Tibial nerve (tissue), 4 donors: ENCODE data around the gene CDC14B. TPM values are rescaled to one million over a fixed set of nuclear protein-coding genes. Genes with fewer than 3 reads are reported as not detected.

Experiments
- DNase-seq, 2 donors: peaks; one replicate each; pipeline ENCODE4 v3.0.0-alpha.2; 2019; ENCODE audit warnings: low spot score in 2 of 2
- H3K27ac ChIP-seq, 4 donors: fragments of 200-600 bp; sonication (generic) in 3 of 4; one replicate each; pipeline ENCODE4 v1.5.1; 2017 to 2019; ENCODE audit warnings: mild to moderate bottlenecking in 1 of 4
- H3K27me3 ChIP-seq, 2 donors: fragments of 200-600 bp; sonication (generic) in 1 of 2; one replicate each; pipeline versions ENCODE4 v1.5.1 to v1.6.0; 2017 to 2019
- H3K36me3 ChIP-seq, 3 donors: fragments of 200-600 bp; sonication (generic); one replicate each; pipeline ENCODE4 v1.5.1; 2018 to 2019
- H3K4me1 ChIP-seq, 4 donors: fragments of 200-600 bp; sonication (generic) in 3 of 4; one replicate each; pipeline ENCODE4 v1.5.1; 2017 to 2019
- H3K4me3 ChIP-seq, 4 donors: fragments of 200-600 bp; sonication (generic) in 3 of 4; one replicate each; pipeline ENCODE4 v1.5.1; 2017 to 2019; ENCODE audit warnings: mild to moderate bottlenecking in 1 of 4, moderate library complexity in 1 of 4
- H3K9me3 ChIP-seq, 4 donors: fragments of 200-600 bp; sonication (generic) in 3 of 4; one replicate each; pipeline ENCODE4 v1.5.1; 2017 to 2019
- EP300 ChIP-seq, 2 donors: sonication (generic); formaldehyde crosslinking; IDR thresholded peaks; one replicate each; pipeline ENCODE4 v1.6.1; 2017; ENCODE audit warnings: antibody characterized with exemption in 2 of 2, mild to moderate bottlenecking in 1 of 2
- POLR2A ChIP-seq, 2 donors: fragments of 450-650 bp; IDR thresholded peaks; one replicate each; pipeline ENCODE4 v1.6.1; 2017; ENCODE audit warnings: antibody characterized with exemption in 2 of 2, mild to moderate bottlenecking in 2 of 2, moderate library complexity in 2 of 2
- WGBS, 2 donors: methylation state at CpG; one replicate each; pipeline ENCODE4 v1.1.5; 2018; 5-methylcytosine and 5-hydroxymethylcytosine counted together
- total RNA-seq, 4 donors: library from RNA; depleted of rRNA; stranded (reverse); fragments of >200 nt; gene quantifications; one replicate each; pipeline ENCODE4 v1.1.0, GENCODE V29; 2016
- TF ChIP-seq, protein P1 (sequence below), 5 experiments: fragments of 200-600 bp in 3 of 5; fragments of 450-650 bp in 2 of 5; sonication (generic) in 3 of 5; IDR thresholded peaks; one replicate each; pipeline ENCODE4 v1.5.1; 2016 to 2019; ENCODE audit warnings: antibody characterized with exemption in 5 of 5, mild to moderate bottlenecking in 3 of 5, moderate library complexity in 2 of 5

The CDC14B gene
- total RNA-seq, 4 donors from 2014 or later, result 25.9 to 34.1 (median 27.6) TPM

GRCh38 chr9:96612105-96612965 is 7.3 kb downstream of the CDC14B start:
- Histone ChIP-seq H3K36me3 (no peaks in the 10 kb centered on the region), H3K4me1 (peaks cover 0 to 24% (median 1%) of the 10 kb centered on the region in 4 donors), H3K27ac (peak overlapping the region in 3 of 4 donors; percentile 57 to 74 (median 65)), H3K27me3 (no peaks in the 10 kb centered on the region), H3K9me3 (no peaks in the 10 kb centered on the region), H3K4me3 (no peak overlapping the region)
- 37 to 46% methylated on average over 12 of the region's 12 CpGs for WGBS, 2 donors
- DNase-seq, result peak in 1 of 2 donors; percentile 35
- TF ChIP-seq EP300 (IDR thresholded peaks at IDR 0.05), result peak in 1 of 2 donors; percentile 59
- TF ChIP-seq, protein P1, sequence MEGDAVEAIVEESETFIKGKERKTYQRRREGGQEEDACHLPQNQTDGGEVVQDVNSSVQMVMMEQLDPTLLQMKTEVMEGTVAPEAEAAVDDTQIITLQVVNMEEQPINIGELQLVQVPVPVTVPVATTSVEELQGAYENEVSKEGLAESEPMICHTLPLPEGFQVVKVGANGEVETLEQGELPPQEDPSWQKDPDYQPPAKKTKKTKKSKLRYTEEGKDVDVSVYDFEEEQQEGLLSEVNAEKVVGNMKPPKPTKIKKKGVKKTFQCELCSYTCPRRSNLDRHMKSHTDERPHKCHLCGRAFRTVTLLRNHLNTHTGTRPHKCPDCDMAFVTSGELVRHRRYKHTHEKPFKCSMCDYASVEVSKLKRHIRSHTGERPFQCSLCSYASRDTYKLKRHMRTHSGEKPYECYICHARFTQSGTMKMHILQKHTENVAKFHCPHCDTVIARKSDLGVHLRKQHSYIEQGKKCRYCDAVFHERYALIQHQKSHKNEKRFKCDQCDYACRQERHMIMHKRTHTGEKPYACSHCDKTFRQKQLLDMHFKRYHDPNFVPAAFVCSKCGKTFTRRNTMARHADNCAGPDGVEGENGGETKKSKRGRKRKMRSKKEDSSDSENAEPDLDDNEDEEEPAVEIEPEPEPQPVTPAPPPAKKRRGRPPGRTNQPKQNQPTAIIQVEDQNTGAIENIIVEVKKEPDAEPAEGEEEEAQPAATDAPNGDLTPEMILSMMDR (IDR thresholded peaks at IDR 0.05), result no peak

DNA sequence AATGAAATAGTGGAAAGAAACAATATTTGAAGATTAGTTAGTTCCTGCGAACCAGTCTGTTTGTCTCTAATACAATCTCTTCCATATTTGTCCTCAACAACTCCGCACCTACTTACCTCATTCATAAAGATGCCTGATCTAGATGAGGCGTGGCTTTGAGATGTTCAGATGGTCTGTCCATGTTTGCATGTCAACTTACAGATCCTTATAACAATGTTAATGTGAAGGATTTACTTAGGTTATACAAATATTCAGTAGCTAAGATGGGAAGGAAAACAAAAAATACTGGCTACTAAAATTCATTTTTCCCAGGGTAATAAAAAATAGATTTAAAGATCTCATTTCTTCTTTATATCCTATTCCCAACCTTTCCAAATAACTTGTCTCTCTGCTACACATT is 8.3 kb downstream of the CDC14B start:
- TF ChIP-seq EP300 (IDR thresholded peaks at IDR 0.05) (no peak), POLR2A (IDR thresholded peaks at IDR 0.05) (no peak)
- TF ChIP-seq, protein P1 (IDR thresholded peaks at IDR 0.05), result no peak
- no peaks in the 10 kb centered on the region for H3K27me3 ChIP-seq
- H3K36me3 ChIP-seq, result no peaks in the 10 kb centered on the region
- DNase-seq, result no peak
- peaks cover 0 to 24% (median 1%) of the 10 kb centered on the region in 4 donors for H3K4me1 ChIP-seq
- H3K27ac ChIP-seq, result peak overlapping the region in 1 of 4 donors; percentile 74
- 94 to 95% methylated on average over 3 of the region's 3 CpGs for WGBS, 2 donors
- H3K9me3 ChIP-seq, result no peaks in the 10 kb centered on the region
- no peak overlapping the region for H3K4me3 ChIP-seq

- no peak overlapping the region for H3K27ac ChIP-seq
- DNase-seq, result no peak
- TF ChIP-seq EP300 (IDR thresholded peaks at IDR 0.05), result no peak
- TF ChIP-seq, protein P1 (IDR thresholded peaks at IDR 0.05), result no peak
- no peak for TF ChIP-seq POLR2A (IDR thresholded peaks at IDR 0.05)
- H3K4me1 ChIP-seq, result peaks cover 0 to 24% (median 1%) of the 10 kb centered on the region in 4 donors
- H3K9me3 ChIP-seq, result no peaks in the 10 kb centered on the region
- no peak overlapping the region for H3K4me3 ChIP-seq
- no peaks in the 10 kb centered on the region for H3K36me3 ChIP-seq
- H3K27me3 ChIP-seq, result no peaks in the 10 kb centered on the region
Measured at GRCh38 chr9:96609732-96610131, 9.9 kb downstream of the CDC14B start.

DNA sequence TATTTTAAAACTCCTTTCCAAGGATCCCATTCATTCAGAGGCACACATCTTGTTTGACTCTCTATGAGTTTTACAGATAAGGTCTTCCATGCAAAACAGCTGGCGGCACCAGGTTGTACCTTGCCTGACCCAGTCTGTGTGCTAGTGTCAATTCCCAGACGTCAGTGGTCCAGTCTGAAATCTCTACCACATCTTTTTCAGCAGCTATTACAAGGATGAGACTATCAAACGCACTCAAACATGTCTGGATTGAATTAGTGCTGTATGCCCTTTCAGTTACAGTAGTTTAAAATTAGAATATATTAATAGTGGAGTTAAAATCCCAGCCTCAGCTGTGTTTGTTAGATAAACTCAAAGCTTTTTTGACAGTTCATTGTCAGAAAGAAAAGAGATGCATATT is 11.7 kb downstream of the CDC14B start:
- WGBS, 2 donors, result 85 to 86% methylated on average over 3 of the region's 3 CpGs
- no peaks in the 10 kb centered on the region for H3K27me3 ChIP-seq
- TF ChIP-seq EP300 (IDR thresholded peaks at IDR 0.05) (no peak), POLR2A (IDR thresholded peaks at IDR 0.05) (no peak)
- TF ChIP-seq, protein P1 (IDR thresholded peaks at IDR 0.05), result no peak
- H3K36me3 ChIP-seq, result no peaks in the 10 kb centered on the region
- DNase-seq, result no peak
- no peak overlapping the region for H3K4me3 ChIP-seq
- no peaks in the 10 kb centered on the region for H3K9me3 ChIP-seq
- H3K4me1 ChIP-seq, result peaks cover 0 to 16% (median 1%) of the 10 kb centered on the region in 4 donors
- no peak overlapping the region for H3K27ac ChIP-seq

GRCh38 chr9:96605328-96605727 is 14.3 kb downstream of the CDC14B start:
- H3K4me1 ChIP-seq, result no peaks in the 10 kb centered on the region
- no peaks in the 10 kb centered on the region for H3K9me3 ChIP-seq
- H3K4me3 ChIP-seq, result no peak overlapping the region
- H3K27me3 ChIP-seq, result no peaks in the 10 kb centered on the region
- no peak overlapping the region for H3K27ac ChIP-seq
- H3K36me3 ChIP-seq, result no peaks in the 10 kb centered on the region
- TF ChIP-seq, protein P1 (IDR thresholded peaks at IDR 0.05), result no peak
- TF ChIP-seq EP300 (IDR thresholded peaks at IDR 0.05), result no peak
- no peak for TF ChIP-seq POLR2A (IDR thresholded peaks at IDR 0.05)
- 85 to 91% methylated on average over 3 of the region's 3 CpGs for whole genome bisulfite sequencing, 2 donors
- no peak for DNase-seq
